Psoas muscle (tissue), 8 donors: ENCODE results near the gene RTN1. TPM values are rescaled to one million over a fixed set of nuclear protein-coding genes. Genes with fewer than 3 reads are reported as not detected.

Experiments used
- ATAC-seq, 4 donors: fragments of 200-7000 bp; cut with Tn5 transposase; one replicate each; pipeline ENCODE4 v1.9.1; 2020; ENCODE audit warnings: moderate library complexity in 3 of 4, mild to moderate bottlenecking in 2 of 4
- DNase-seq, 2 donors: peaks; one replicate each; pipeline ENCODE4 v3.0.0-alpha.2; 2020
- H3K27ac ChIP-seq: fragments of 200-600 bp; one replicate; pipeline ENCODE4 v1.8.0; 2022
- H3K27me3 ChIP-seq, 3 donors: fragments of 200-600 bp in 1 of 3; one replicate each; pipeline versions ENCODE4 v1.6.1 to v1.8.0; 2013 to 2022; ENCODE audit warnings: low read length in 2 of 3, mild to moderate bottlenecking in 2 of 3, moderate library complexity in 1 of 3; ENCODE audit not compliant: insufficient read depth in 3 of 3
- H3K36me3 ChIP-seq, 2 donors: fragments of 200-600 bp in 1 of 2; one replicate each; pipeline versions ENCODE4 v1.6.1 to v1.8.0; 2013 to 2022; ENCODE audit warnings: low read depth in 1 of 2, mild to moderate bottlenecking in 1 of 2, moderate library complexity in 1 of 2; ENCODE audit not compliant: insufficient read depth in 1 of 2
- H3K4me1 ChIP-seq: fragments of 200-600 bp; one replicate; pipeline ENCODE4 v1.8.0; 2022
- H3K4me3 ChIP-seq: fragments of 200-600 bp; one replicate; pipeline ENCODE4 v1.8.0; 2022; ENCODE audit warnings: mild to moderate bottlenecking
- H3K9me3 ChIP-seq: fragments of 200-600 bp; one replicate; pipeline ENCODE4 v1.8.0; 2022
- CTCF ChIP-seq: fragments of 200-600 bp; IDR thresholded peaks from one replicate; pipeline ENCODE4 v1.8.0; 2022; ENCODE audit warnings: antibody characterized with exemption
- WGBS, 3 donors: extraction: QIAGEN DNeasy Blood & Tissue Kit; methylation state at CpG; one replicate each; pipeline versions ENCODE4 v1.1.6 to v1.1.7; 2013; 5-methylcytosine and 5-hydroxymethylcytosine counted together
- intact Hi-C, 2 donors: fragments of 100-400 bp; cut with DNase I; formaldehyde crosslinking; loops; one replicate each; pipeline versions ENCODE4 v1.11.0 to v1.14.2; 2022
- polyA plus RNA-seq, 3 donors: library from polyadenylated mRNA; stranded (reverse); fragments of 200-250 nt; gene quantifications; one replicate each; pipeline ENCODE4 v1.2.3, GENCODE V29; 2013
- total RNA-seq, 4 donors: library from RNA; stranded (reverse); fragmentation: NEBNext Ultra II Directional in 2 of 4; extraction: Animal tissue kit (Norgen Biotek cat#: 25700) in 2 of 4; gene quantifications; one replicate each; pipeline versions ENCODE4 v1.2.1 to v1.2.4, GENCODE V29; 2021 to 2023
- donor health status: healthy with polysubstance abuse.
- donor health status: DM: no; HTN: no; CAD: no; lungs with moderate emphysema.
- donor health status: Bipolar disorder and iron deficiency.
- donor health status: healthy.
- donor health status: DM: yes; HTN: yes; CAD: no.
- donor health status: DM: no; HTN: no; CAD: no.
- donor health status: DM: no; HTN: no; CAD: no.
- donor health status: DM: yes; HTN: yes; CAD: no.

RTN1 gene
- total and polyA plus RNA-seq, 7 donors = 0.17 to 1.7 (median 0.74) TPM

- no peaks in the 10 kb centered on the region for H3K36me3 ChIP-seq
- TF ChIP-seq CTCF = no peak
- H3K27ac ChIP-seq = no peak overlapping the region
- no peaks in the 10 kb centered on the region for H3K9me3 ChIP-seq
- peaks cover 0 to 4% (median 3%) of the 10 kb centered on the region in 3 donors for H3K27me3 ChIP-seq
- H3K4me3 ChIP-seq = no peak overlapping the region
- no peaks in the 10 kb centered on the region for H3K4me1 ChIP-seq
- intact Hi-C loops = no loop called here
- DNase-seq (no peak), ATAC-seq (no peak)
- WGBS, 3 donors = 80 to 90% (median 86%) methylated on average over 1 of the region's 1 CpG
These were observed 42.6 kb upstream of the RTN1 start for GRCh38 chr14:59913187-59913586.

GRCh38 chr14:59912443-59912842 lies 41.9 kb upstream of the RTN1 start:
- DNase-seq (no peak), ATAC-seq (no peak)
- no peaks in the 10 kb centered on the region for H3K36me3 ChIP-seq
- no peak overlapping the region for H3K4me3 ChIP-seq
- WGBS, 3 donors = 72 to 83% (median 81%) methylated on average over 2 of the region's 2 CpGs
- intact Hi-C loops = no loop called here
- H3K4me1 ChIP-seq = no peaks in the 10 kb centered on the region
- no peaks in the 10 kb centered on the region for H3K9me3 ChIP-seq
- TF ChIP-seq CTCF = no peak
- H3K27me3 ChIP-seq = peaks cover 0 to 4% (median 3%) of the 10 kb centered on the region in 3 donors
- H3K27ac ChIP-seq = no peak overlapping the region

- intact Hi-C loops = no loop called here
- Histone ChIP-seq H3K27me3 (peaks cover 0 to 4% (median 0%) of the 10 kb centered on the region in 3 donors), H3K36me3 (no peaks in the 10 kb centered on the region), H3K4me1 (no peaks in the 10 kb centered on the region), H3K9me3 (no peaks in the 10 kb centered on the region), H3K27ac (no peak overlapping the region), H3K4me3 (no peak overlapping the region)
- DNase-seq (no peak), ATAC-seq (no peak)
- TF ChIP-seq CTCF = no peak
- 65 to 84% (median 83%) methylated on average over 2 of the region's 2 CpGs for WGBS, 3 donors
These were observed 34.6 kb upstream of the RTN1 start for GRCh38 chr14:59905188-59905587.

- Histone ChIP-seq H3K4me1 (no peaks in the 10 kb centered on the region), H3K4me3 (no peak overlapping the region), H3K27ac (no peak overlapping the region), H3K36me3 (no peaks in the 10 kb centered on the region), H3K27me3 (no peaks in the 10 kb centered on the region), H3K9me3 (no peaks in the 10 kb centered on the region)
- 52 to 57% (median 52%) methylated on average over 2 of the region's 2 CpGs for whole genome bisulfite sequencing, 3 donors
- no peak for DNase-seq
- intact Hi-C loops = no loop called here
- TF ChIP-seq CTCF = no peak
- ATAC-seq = no peak
These were observed 33.6 kb upstream of the RTN1 start for GRCh38 chr14:59904184-59904583.

GRCh38 chr14:59900556-59900955 lies 30.0 kb upstream of the RTN1 start:
- H3K36me3 ChIP-seq = no peaks in the 10 kb centered on the region
- no peaks in the 10 kb centered on the region for H3K27me3 ChIP-seq
- intact Hi-C loops = no loop called here
- no peak overlapping the region for H3K27ac ChIP-seq
- H3K4me1 ChIP-seq = no peaks in the 10 kb centered on the region
- ATAC-seq (no peak), DNase-seq (no peak)
- no peak overlapping the region for H3K4me3 ChIP-seq
- WGBS, 3 donors = 61 to 80% (median 72%) methylated on average over 3 of the region's 3 CpGs
- no peak for TF ChIP-seq CTCF
- no peaks in the 10 kb centered on the region for H3K9me3 ChIP-seq
